Kidney (tissue), 14 donors: ENCODE results near the gene ALK. TPM values are rescaled to one million over a fixed set of nuclear protein-coding genes. Genes with fewer than 3 reads are reported as not detected.

Source experiments
- DNase-seq, 5 donors: peaks; one replicate each; pipeline ENCODE4 v3.0.0-alpha.2; 2013 to 2020
- FAIRE-seq: peaks from 2 replicates; lab custom pipeline; 2012; peaks lifted over from hg19 to GRCh38; lab: Jason Lieb, UNC
- H3K27ac ChIP-seq, 2 donors: one replicate each; pipeline ENCODE4 v1.7.0; 2013; ENCODE audit warnings: low read depth in 2 of 2, low read length in 2 of 2, inconsistent platforms in 1 of 2
- H3K27me3 ChIP-seq: one replicate; pipeline ENCODE4 v1.7.1; 2013; ENCODE audit warnings: low read length, inconsistent platforms; ENCODE audit not compliant: control insufficient read depth, insufficient read depth
- H3K36me3 ChIP-seq, 3 donors: one replicate each; pipeline versions ENCODE4 v1.7.0 to v1.7.1; 2013; ENCODE audit warnings: low read length in 3 of 3, control low read depth in 1 of 3, inconsistent platforms in 1 of 3; ENCODE audit not compliant: insufficient read depth in 3 of 3, control insufficient read depth in 2 of 3
- H3K4me1 ChIP-seq, 3 donors: one replicate each; pipeline versions ENCODE4 v1.7.0 to v1.7.1; 2013; ENCODE audit warnings: low read length in 3 of 3, inconsistent platforms in 1 of 3, low read depth in 1 of 3; ENCODE audit not compliant: control insufficient read depth in 2 of 3, insufficient read depth in 2 of 3
- H3K4me3 ChIP-seq, 3 donors: one replicate each; pipeline versions ENCODE4 v1.7.0 to v1.8.1; 2013; ENCODE audit warnings: low read length in 3 of 3, control low read depth in 1 of 3, inconsistent platforms in 1 of 3
- H3K9ac ChIP-seq, 3 donors: one replicate each; pipeline versions ENCODE4 v1.7.0 to v1.7.1; 2013; ENCODE audit warnings: low read length in 3 of 3, control low read depth in 1 of 3, inconsistent platforms in 1 of 3
- H3K9me3 ChIP-seq, 3 donors: one replicate each; pipeline versions ENCODE4 v1.7.0 to v1.7.1; 2013; ENCODE audit warnings: low read length in 3 of 3, control low read depth in 1 of 3, inconsistent platforms in 1 of 3; ENCODE audit not compliant: control insufficient read depth in 2 of 3, insufficient read depth in 1 of 3
- CTCF ChIP-seq: IDR thresholded peaks from 3 replicates; pipeline ENCODE4 v1.5.1; 2012; ENCODE audit warnings: mild to moderate bottlenecking, moderate library complexity, borderline replicate concordance; ENCODE audit not compliant: insufficient read depth; ENCODE audit errors: extremely low read depth
- intact Hi-C: fragments of 100-400 bp; cut with DNase I; formaldehyde crosslinking; loops from one replicate; pipeline ENCODE4 v1.11.1; 2022
- polyA plus RNA-seq: library from polyadenylated mRNA; stranded (reverse); fragments of 350-450 nt; fragmentation: Illumina TruSeq; extraction: RNeasy Lipid Tissue Mini Kit (QIAGEN cat#74804); gene quantifications from one replicate; pipeline ENCODE4 v1.2.3, GENCODE V29; 2014; ENCODE audit warnings: low read depth, low replicate concordance; ENCODE audit not compliant: insufficient read depth
- total RNA-seq: library from RNA; stranded (reverse); fragmentation: NEBNext Ultra II Directional; extraction: Animal tissue kit (Norgen Biotek cat#: 25700); gene quantifications from one replicate; pipeline ENCODE4 v1.2.1, GENCODE V29; 2021
- donor health status: control.
- donor health status: control.
- donor health status: control.
- donor health status: control.
- donor health status: control.
- donor health status: DM: yes; HTN: yes; CAD: no.
- donor health status: Normal renal cell carcinoma (clear cell type).

Gene ALK
- total and polyA plus RNA-seq, 2 donors from 2014 or later, result 0.13 TPM; not detected in 1

GRCh38 chr2:29759360-29759759 is 162.0 kb downstream of the ALK start:
- intact Hi-C loops, result no loop called here
- H3K4me3 ChIP-seq, result no peak overlapping the region
- FAIRE-seq (no peak), DNase-seq (peak in 1 of 5 donors; percentile 12)
- H3K9me3 ChIP-seq, result no peaks in the 10 kb centered on the region
- H3K27ac ChIP-seq, result no peak overlapping the region
- H3K27me3 ChIP-seq, result no peaks in the 10 kb centered on the region
- H3K4me1 ChIP-seq, result no peaks in the 10 kb centered on the region
- no peak for TF ChIP-seq CTCF
- H3K36me3 ChIP-seq, result no peaks in the 10 kb centered on the region
- H3K9ac ChIP-seq, result no peak overlapping the region

GRCh38 chr2:29755829-29756228 is 165.6 kb downstream of the ALK start:
- Histone ChIP-seq H3K9ac (no peak overlapping the region), H3K9me3 (no peaks in the 10 kb centered on the region), H3K27ac (no peak overlapping the region), H3K4me1 (no peaks in the 10 kb centered on the region), H3K36me3 (no peaks in the 10 kb centered on the region), H3K4me3 (no peak overlapping the region), H3K27me3 (no peaks in the 10 kb centered on the region)
- DNase-seq, result peak in 2 of 5 donors; percentile 36 to 43
- intact Hi-C loops, result no loop called here
- TF ChIP-seq CTCF, result no peak
- FAIRE-seq, result no peak

- FAIRE-seq, result no peak
- DNase-seq, result no peak
- Histone ChIP-seq H3K9ac (no peak overlapping the region), H3K4me1 (no peaks in the 10 kb centered on the region), H3K9me3 (no peaks in the 10 kb centered on the region), H3K36me3 (no peaks in the 10 kb centered on the region), H3K27ac (no peak overlapping the region), H3K27me3 (no peaks in the 10 kb centered on the region), H3K4me3 (no peak overlapping the region)
- intact Hi-C loops, result no loop called here
- TF ChIP-seq CTCF, result no peak
These were observed 166.2 kb downstream of the ALK start for GRCh38 chr2:29755233-29755632.
